Testis (tissue), 3 donors: Measurements from ENCODE around the gene HSPG2. TPM values are rescaled to one million over a fixed set of nuclear protein-coding genes. Genes with fewer than 3 reads are reported as not detected.
A peak's percentile ranks its signal among the peaks of the same experiment; 100 is the strongest.
"Not testable (repeated sequence)": the region's sequence is repeated elsewhere in the genome, so short reads cannot be mapped to it uniquely, and the experiment has no call there.

Experiments
- DNase-seq: peaks from one replicate; pipeline ENCODE4 v3.0.0-alpha.2; 2019
- H3K27ac ChIP-seq, 2 donors: fragments of 200-600 bp; sonication (generic); one replicate each; pipeline ENCODE4 v1.5.1; 2019
- H3K27me3 ChIP-seq: fragments of 200-600 bp; sonication (generic); one replicate; pipeline ENCODE4 v1.5.1; 2019
- H3K36me3 ChIP-seq: fragments of 200-600 bp; sonication (generic); one replicate; pipeline ENCODE4 v1.5.1; 2017; ENCODE audit warnings: low read depth; ENCODE audit errors: missing control alignments
- H3K4me1 ChIP-seq: fragments of 200-600 bp; sonication (generic); one replicate; pipeline ENCODE4 v1.5.1; 2019
- H3K4me3 ChIP-seq, 2 donors: fragments of 200-600 bp; sonication (generic); one replicate each; pipeline ENCODE4 v1.5.1; 2017 to 2019
- H3K9me3 ChIP-seq: fragments of 200-600 bp; sonication (generic); one replicate; pipeline ENCODE4 v1.5.1; 2017
- POLR2A ChIP-seq: fragments of 450-650 bp; IDR thresholded peaks from one replicate; pipeline ENCODE4 v1.6.1; 2017; ENCODE audit warnings: antibody characterized with exemption, mild to moderate bottlenecking, moderate library complexity
- WGBS, 2 donors: methylation state at CpG; one replicate each; pipeline ENCODE4 v1.1.5; 2018; 5-methylcytosine and 5-hydroxymethylcytosine counted together
- intact Hi-C: fragments of 100-400 bp; cut with DNase I; formaldehyde crosslinking; loops from one replicate; pipeline ENCODE4 v1.15.1; 2023; ENCODE audit warnings: low total_unique reads
- polyA plus RNA-seq: library from polyadenylated mRNA; stranded (reverse); fragments of 350-450 nt; fragmentation: Illumina TruSeq; extraction: RNeasy Lipid Tissue Mini Kit (QIAGEN cat#74804); gene quantifications from one replicate; pipeline ENCODE4 v1.2.3, GENCODE V29; 2014; ENCODE audit warnings: low read depth, low replicate concordance; ENCODE audit not compliant: insufficient read depth
- total RNA-seq, 2 donors: library from RNA; depleted of rRNA; stranded (reverse); fragments of >200 nt; gene quantifications; one replicate each; pipeline ENCODE4 v1.2.3, GENCODE V29; 2016
- TF ChIP-seq, protein P1 (sequence below), 3 experiments: fragments of 450-650 bp in 2 of 3; fragments of 200-600 bp in 1 of 3; sonication (generic) in 1 of 3; IDR thresholded peaks; one replicate each; pipeline ENCODE4 v1.5.1; 2016 to 2019; ENCODE audit warnings: antibody characterized with exemption in 3 of 3, mild to moderate bottlenecking in 2 of 3, moderate library complexity in 1 of 3

The HSPG2 gene
- total and polyA plus RNA-seq, 3 donors from 2014 or later = 51.8 to 72.1 (median 54.2) TPM

DNA sequence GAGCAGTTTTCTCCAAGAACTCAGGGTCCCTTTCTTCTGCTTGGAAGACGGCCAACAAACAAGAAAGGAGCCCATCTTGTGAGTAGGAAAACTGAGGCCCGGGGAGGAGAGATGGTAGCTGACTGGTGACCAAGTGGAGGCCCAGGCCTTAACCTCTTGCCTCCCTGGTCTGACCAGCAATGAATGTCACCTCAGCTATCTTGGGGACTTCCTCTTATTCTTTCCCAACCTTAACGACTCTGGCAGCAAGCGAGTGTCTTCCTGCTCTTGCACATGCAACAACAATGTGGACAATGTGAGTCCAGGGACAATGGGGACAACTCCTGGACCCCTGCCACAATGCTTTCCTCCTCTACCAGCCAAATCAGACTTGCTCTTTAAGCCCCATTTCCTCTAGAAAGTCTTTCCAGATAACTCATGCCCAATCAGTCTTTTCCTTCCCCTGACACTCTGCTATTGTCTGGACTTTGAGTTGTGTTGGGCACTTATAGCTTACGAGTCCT is 12.6 kb downstream of the HSPG2 start:
- Histone ChIP-seq H3K27me3 (no peaks in the 10 kb centered on the region), H3K9me3 (no peaks in the 10 kb centered on the region), H3K27ac (peak overlapping the region in 1 of 2 donors; percentile 76), H3K36me3 (no peaks in the 10 kb centered on the region), H3K4me3 (no peak overlapping the region), H3K4me1 (peaks cover 35% of the 10 kb centered on the region)
- no peak for DNase-seq
- TF ChIP-seq, protein P1, sequence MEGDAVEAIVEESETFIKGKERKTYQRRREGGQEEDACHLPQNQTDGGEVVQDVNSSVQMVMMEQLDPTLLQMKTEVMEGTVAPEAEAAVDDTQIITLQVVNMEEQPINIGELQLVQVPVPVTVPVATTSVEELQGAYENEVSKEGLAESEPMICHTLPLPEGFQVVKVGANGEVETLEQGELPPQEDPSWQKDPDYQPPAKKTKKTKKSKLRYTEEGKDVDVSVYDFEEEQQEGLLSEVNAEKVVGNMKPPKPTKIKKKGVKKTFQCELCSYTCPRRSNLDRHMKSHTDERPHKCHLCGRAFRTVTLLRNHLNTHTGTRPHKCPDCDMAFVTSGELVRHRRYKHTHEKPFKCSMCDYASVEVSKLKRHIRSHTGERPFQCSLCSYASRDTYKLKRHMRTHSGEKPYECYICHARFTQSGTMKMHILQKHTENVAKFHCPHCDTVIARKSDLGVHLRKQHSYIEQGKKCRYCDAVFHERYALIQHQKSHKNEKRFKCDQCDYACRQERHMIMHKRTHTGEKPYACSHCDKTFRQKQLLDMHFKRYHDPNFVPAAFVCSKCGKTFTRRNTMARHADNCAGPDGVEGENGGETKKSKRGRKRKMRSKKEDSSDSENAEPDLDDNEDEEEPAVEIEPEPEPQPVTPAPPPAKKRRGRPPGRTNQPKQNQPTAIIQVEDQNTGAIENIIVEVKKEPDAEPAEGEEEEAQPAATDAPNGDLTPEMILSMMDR (IDR thresholded peaks at IDR 0.05) = no peak
- no peak for TF ChIP-seq POLR2A
- WGBS, 2 donors = 66 to 79% methylated on average over 5 of the region's 5 CpGs
- intact Hi-C loops = no loop called here

GRCh38 chr1:21922090-21923013 is 14.8 kb downstream of the HSPG2 start:
- 70 to 71% methylated on average over 13 to 15 of the region's 15 CpGs for WGBS, 2 donors
- TF ChIP-seq POLR2A = no peak
- TF ChIP-seq, protein P1 (IDR thresholded peaks at IDR 0.05) = no peak
- no peak for DNase-seq
- intact Hi-C loops = no loop called here
- Histone ChIP-seq H3K36me3 (no peaks in the 10 kb centered on the region), H3K9me3 (no peaks in the 10 kb centered on the region), H3K4me1 (peaks cover 34% of the 10 kb centered on the region), H3K4me3 (no peak overlapping the region), H3K27ac (peak overlapping the region; percentile 24 to 76), H3K27me3 (no peaks in the 10 kb centered on the region)

DNA sequence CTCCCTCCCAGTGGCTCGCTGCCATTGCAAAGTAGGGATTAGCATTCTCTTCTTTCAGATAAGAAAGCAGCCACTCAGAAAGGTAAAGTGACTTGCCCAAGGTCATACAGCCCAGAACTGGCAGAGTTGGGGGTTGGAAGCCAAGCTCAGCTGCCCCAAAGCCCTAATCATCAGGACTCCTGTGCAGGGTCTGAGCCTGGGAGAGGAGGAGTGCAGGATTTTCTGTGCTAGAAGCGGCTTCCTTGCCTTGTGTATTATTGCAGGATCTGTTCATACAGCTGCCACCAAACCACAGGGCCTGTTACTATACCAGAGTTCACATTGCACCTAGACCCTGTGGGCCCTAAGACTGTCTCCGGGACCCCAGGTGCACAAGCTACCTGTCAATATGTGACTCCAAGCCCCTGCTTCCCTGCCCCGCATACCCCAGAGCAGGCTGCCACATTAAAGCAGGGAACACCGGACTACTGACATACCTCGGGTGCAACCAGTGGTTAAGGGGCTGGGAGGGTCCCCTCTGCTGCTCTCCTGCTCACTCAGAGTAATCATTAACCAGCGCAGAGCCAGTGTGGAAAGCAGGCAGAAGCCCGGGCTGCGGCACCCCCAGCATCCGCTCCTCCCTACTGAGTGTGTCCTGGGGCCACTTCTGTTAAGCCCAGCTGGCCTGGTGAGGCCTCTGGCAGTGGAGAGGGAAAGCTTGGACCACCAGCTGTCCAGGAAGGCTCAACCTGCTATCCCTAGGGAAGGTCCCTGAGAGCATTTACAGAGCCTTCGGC is 15.8 kb downstream of the HSPG2 start:
- Histone ChIP-seq H3K4me3 (no peak overlapping the region), H3K27me3 (no peaks in the 10 kb centered on the region), H3K9me3 (no peaks in the 10 kb centered on the region), H3K36me3 (no peaks in the 10 kb centered on the region), H3K27ac (peak overlapping the region; percentile 33 to 76), H3K4me1 (peaks cover 25% of the 10 kb centered on the region)
- no peak for DNase-seq
- WGBS, 2 donors = 77 to 86% methylated on average over 5 to 11 of the region's 11 CpGs
- intact Hi-C loops = no loop called here
- TF ChIP-seq, protein P1 (IDR thresholded peaks at IDR 0.05) = no peak
- no peak for TF ChIP-seq POLR2A

GRCh38 chr1:21919520-21919919 is 17.6 kb downstream of the HSPG2 start:
- peak overlapping the region in 1 of 2 donors; percentile 76 for H3K27ac ChIP-seq
- WGBS, 2 donors = 83 to 93% methylated on average over 7 of the region's 7 CpGs

DNA sequence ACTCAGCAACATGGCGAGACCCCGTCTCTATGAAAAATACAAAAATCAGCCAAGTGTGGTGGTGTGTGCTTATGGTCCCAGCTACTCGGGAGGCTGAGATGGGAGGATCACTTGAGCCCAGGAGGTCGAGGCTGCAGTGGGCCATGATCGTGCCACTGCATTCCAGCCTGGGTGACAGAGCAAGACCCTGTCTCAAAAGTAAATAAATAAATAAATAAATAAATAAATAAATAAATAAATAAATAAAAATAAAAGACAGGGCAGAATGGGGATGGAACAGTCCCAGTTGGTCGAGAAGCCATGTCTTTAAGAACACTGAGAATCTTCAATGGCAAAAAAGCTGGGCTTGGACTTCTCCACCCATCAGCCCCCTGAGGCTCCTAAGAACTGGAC is 19.9 kb downstream of the HSPG2 start:
- H3K36me3 ChIP-seq, H3K4me3 ChIP-seq, intact Hi-C loops, H3K9me3 ChIP-seq, DNase-seq, H3K27ac ChIP-seq, H3K27me3 ChIP-seq: not testable (repeated sequence)
- 78 to 94% methylated on average over 6 of the region's 6 CpGs for WGBS, 2 donors
- peaks cover 52% of the 10 kb centered on the region for H3K4me1 ChIP-seq

More at GRCh38 chr1:21919520-21919919, 17.6 kb downstream of the HSPG2 start:
- no peak for DNase-seq
- Histone ChIP-seq H3K27me3 (no peaks in the 10 kb centered on the region), H3K4me1 (peaks cover 33% of the 10 kb centered on the region), H3K4me3 (no peak overlapping the region), H3K9me3 (no peaks in the 10 kb centered on the region), H3K36me3 (no peaks in the 10 kb centered on the region)
- intact Hi-C loops = no loop called here
- TF ChIP-seq POLR2A = no peak
- TF ChIP-seq, protein P1 (IDR thresholded peaks at IDR 0.05) = no peak
